GM12878 (cell line): ENCODE data around the gene PPP1R2B. TPM values are rescaled to one million over a fixed set of nuclear protein-coding genes. Genes with fewer than 3 reads are reported as not detected.

Experiments used
- ATAC-seq: fragments of 200-7000 bp; cut with Tn5 transposase; 3 replicates; pipeline ENCODE4 v1.9.1; 2020; ENCODE audit warnings: mild to moderate bottlenecking, moderate library complexity
- BruUV-seq: library from RNA; stranded (reverse); fragments of 400-500 nt; replicated peaks from 2 replicates; lab custom pipeline; 2021; lab: Mats Ljungman, UMichigan
- CTCF ChIA-PET: fragments of 300-600 bp; sonication (Branson Sonifier 250); formaldehyde crosslinking; extraction: SDS; loops from one replicate; lab custom pipeline; 2021; ENCODE audit warnings: inconsistent platforms; lab: Yijun Ruan, JAX
- POLR2A ChIA-PET: fragments of 350-600 bp; formaldehyde crosslinking; extraction: SDS; loops from one replicate; lab custom pipeline; 2021; ENCODE audit warnings: inconsistent platforms; lab: Charles Lee
- RAD21 ChIA-PET: fragments of 300-600 bp; sonication (Branson Sonifier 250); formaldehyde crosslinking; loops from one replicate; lab custom pipeline; 2023; ENCODE audit warnings: antibody characterized with exemption; ENCODE audit not compliant: unreplicated experiment; lab: Charles Lee
- SMC1A ChIA-PET: fragments of 300-600 bp; sonication (Branson Sonifier 250); formaldehyde crosslinking; loops from one replicate; lab custom pipeline; 2023; ENCODE audit not compliant: unreplicated experiment, uncharacterized antibody; lab: Charles Lee
- DNase-seq: peaks from one replicate; pipeline ENCODE4 v3.0.0-alpha.2; 2011; ENCODE audit warnings: low read depth, low spot score
- FAIRE-seq: peaks from 3 replicates; lab custom pipeline; 2011; peaks lifted over from hg19 to GRCh38; lab: Jason Lieb, UNC
- H2AFZ ChIP-seq: 2 replicates; pipeline ENCODE4 v1.6.0; 2011; ENCODE audit warnings: low read depth, low read length, control low read depth; ENCODE audit not compliant: control insufficient read depth
- H3K27ac ChIP-seq: 2 replicates; pipeline ENCODE4 v1.5.1; 2011; ENCODE audit warnings: control low read depth; ENCODE audit not compliant: control insufficient read depth, insufficient read depth
- H3K27me3 ChIP-seq, 2 experiments: replicated peaks in 1 of 2; 2 replicates each; pipeline versions ENCODE4 v1.6.0 to v1.6.1; 2011; ENCODE audit warnings: low read length in 1 of 2; ENCODE audit not compliant: control insufficient read depth in 2 of 2, insufficient read depth in 2 of 2
- H3K36me3 ChIP-seq, 2 experiments: 2 replicates each; pipeline ENCODE4 v1.5.1; 2011; ENCODE audit warnings: low read length in 1 of 2; ENCODE audit not compliant: control insufficient read depth in 2 of 2, insufficient read depth in 2 of 2
- H3K4me1 ChIP-seq: 2 replicates; pipeline ENCODE4 v1.6.1; 2011; ENCODE audit warnings: mild to moderate bottlenecking, low read length, moderate library complexity, mixed read lengths; ENCODE audit not compliant: control insufficient read depth, insufficient read depth
- H3K4me2 ChIP-seq: 2 replicates; pipeline ENCODE4 v1.6.0; 2011; ENCODE audit warnings: control low read depth; ENCODE audit not compliant: control insufficient read depth, insufficient read depth
- H3K4me3 ChIP-seq: fragments of 200-600 bp; sonication (generic); 2 replicates; pipeline ENCODE4 v1.5.1; 2016
- H3K79me2 ChIP-seq: 2 replicates; pipeline ENCODE4 v1.6.0; 2011; ENCODE audit warnings: low read length; ENCODE audit not compliant: control insufficient read depth, insufficient read depth
- H3K9ac ChIP-seq: 2 replicates; pipeline ENCODE4 v1.8.0; 2011; ENCODE audit warnings: low read length, control low read depth, mixed read lengths; ENCODE audit not compliant: control insufficient read depth, insufficient read depth
- H3K9me3 ChIP-seq: replicated peaks from 3 replicates; pipeline ENCODE4 v1.5.1; 2011; ENCODE audit warnings: mild to moderate bottlenecking, low read length; ENCODE audit not compliant: control insufficient read depth, insufficient read depth
- H4K20me1 ChIP-seq: 2 replicates; pipeline ENCODE4 v1.6.0; 2011; ENCODE audit not compliant: control insufficient read depth, insufficient read depth
- BHLHE40 ChIP-seq, 2 experiments: fragments of 450-650 bp in 1 of 2; IDR thresholded peaks; 2 replicates each; pipeline ENCODE4 v1.6.1; 2011 to 2017; ENCODE audit warnings: low read depth in 2 of 2, borderline replicate concordance in 1 of 2, improper control_type of control experiment in 1 of 2, low read length in 1 of 2, mild to moderate bottlenecking in 1 of 2
- CHD2 ChIP-seq: IDR thresholded peaks from 2 replicates; pipeline ENCODE4 v1.6.1; 2011; ENCODE audit warnings: low read depth, low read length, improper control_type of control experiment, borderline replicate concordance
- CREB1 ChIP-seq: IDR thresholded peaks from 2 replicates; pipeline ENCODE4 v1.6.1; 2012; ENCODE audit warnings: low read depth, mild to moderate bottlenecking, inconsistent platforms
- EP300 ChIP-seq, 2 experiments: fragments of 150-350 bp in 1 of 2; IDR thresholded peaks; 2 replicates each; pipeline ENCODE4 v1.6.1; 2011 to 2012; ENCODE audit warnings: low read depth in 2 of 2, low read length in 2 of 2, borderline replicate concordance in 1 of 2, improper control_type of control experiment in 1 of 2, inconsistent platforms in 1 of 2; ENCODE audit not compliant: control insufficient read depth in 1 of 2
- IRF4 ChIP-seq: IDR thresholded peaks from 2 replicates; pipeline ENCODE4 v1.6.1; 2011; ENCODE audit warnings: low read depth, low read length
- MTA2 ChIP-seq: fragments of 450-650 bp; IDR thresholded peaks from 2 replicates; pipeline ENCODE4 v1.6.1; 2016; ENCODE audit warnings: low read depth, mild to moderate bottlenecking, moderate library complexity
- NBN ChIP-seq: fragments of 450-650 bp; IDR thresholded peaks from 2 replicates; pipeline ENCODE4 v1.6.1; 2016
- NFXL1 ChIP-seq: fragments of 450-650 bp; IDR thresholded peaks from 2 replicates; pipeline ENCODE4 v1.6.1; 2017; ENCODE audit warnings: antibody characterized with exemption, mild to moderate bottlenecking, borderline replicate concordance
- NR2C1 ChIP-seq: fragments of 450-650 bp; IDR thresholded peaks from 2 replicates; pipeline ENCODE4 v1.6.1; 2017; ENCODE audit warnings: antibody characterized with exemption, mild to moderate bottlenecking, moderate library complexity
- RAD21 ChIP-seq: IDR thresholded peaks from 2 replicates; pipeline ENCODE4 v1.6.1; 2011; ENCODE audit warnings: mild to moderate bottlenecking, low read depth, low read length, moderate library complexity; ENCODE audit not compliant: insufficient read depth
- RAD51 ChIP-seq: fragments of 450-650 bp; IDR thresholded peaks from 2 replicates; pipeline ENCODE4 v1.6.1; 2016; ENCODE audit warnings: moderate library complexity, mild to moderate bottlenecking, inconsistent platforms
- RBBP5 ChIP-seq: fragments of 200-600 bp; sonication (generic); conservative IDR thresholded peaks from 2 replicates; pipeline ENCODE4 v1.6.1; 2016
- SMARCA5 ChIP-seq: fragments of 450-650 bp; IDR thresholded peaks from 2 replicates; pipeline ENCODE4 v1.6.1; 2017; ENCODE audit warnings: mild to moderate bottlenecking
- TARDBP ChIP-seq: IDR thresholded peaks from 2 replicates; pipeline ENCODE4 v1.6.1; 2016; ENCODE audit warnings: borderline replicate concordance
- YBX1 ChIP-seq: fragments of 450-650 bp; IDR thresholded peaks from 2 replicates; pipeline ENCODE4 v1.6.1; 2016; ENCODE audit warnings: antibody characterized with exemption
- WGBS: methylation state at CpG from one replicate; pipeline ENCODE4 v1.1.6; 2016; ENCODE audit warnings: low lambda C conversion rate; ENCODE audit not compliant: insufficient replicate concordance, insufficient coverage; ENCODE audit errors: missing lambda C conversion rate; 5-methylcytosine and 5-hydroxymethylcytosine counted together
- in situ Hi-C: fragments of 300-500 bp; cut with MboI; formaldehyde crosslinking; loops from 9 replicates; pipeline ENCODE4 v1.14.3; 2018; ENCODE audit warnings: mixed read lengths
- intact Hi-C: fragments of 100-400 bp; cut with micrococcal nuclease; formaldehyde crosslinking; loops from one replicate; pipeline ENCODE4 v1.14.2; 2022; ENCODE audit not compliant: unreplicated experiment
- polyA plus RNA-seq, 11 experiments: library from polyadenylated mRNA; depleted of rRNA in 4 of 11; unstranded in 6 of 11; stranded (reverse) in 5 of 11; fragments of >200 nt; fragmentation: Nextera tagmentation in 4 of 11; fragmentation: Illumina TruSeq in 1 of 11; extraction: Ambion mirVana in 4 of 11; extraction: Trizol in 1 of 11; gene quantifications; 1 replicate in 1 of 11; 2 replicates in 10 of 11; pipeline versions ENCODE4 v1.2.1 to v1.2.3, GENCODE V29; 2011 to 2016; ENCODE audit warnings: inconsistent platforms in 2 of 11, missing spikeins in 2 of 11, low read depth in 1 of 11
- total RNA-seq, 4 experiments: library from RNA; depleted of rRNA in 3 of 4; stranded (reverse); fragments of >200 nt in 3 of 4; fragmentation: Illumina TruSeq in 1 of 4; extraction: Trizol in 1 of 4; gene quantifications; 2 replicates each; pipeline versions ENCODE4 v1.2.1 to v1.2.3, GENCODE V29; 2013 to 2021

PPP1R2B gene
- total and polyA plus RNA-seq, 10 of the 15 experiments (the other 5 are each of a cell fraction or from before 2014, with no cell fraction given) = 0.02 to 0.13 (median 0.08) TPM; not detected in 5

DNA sequence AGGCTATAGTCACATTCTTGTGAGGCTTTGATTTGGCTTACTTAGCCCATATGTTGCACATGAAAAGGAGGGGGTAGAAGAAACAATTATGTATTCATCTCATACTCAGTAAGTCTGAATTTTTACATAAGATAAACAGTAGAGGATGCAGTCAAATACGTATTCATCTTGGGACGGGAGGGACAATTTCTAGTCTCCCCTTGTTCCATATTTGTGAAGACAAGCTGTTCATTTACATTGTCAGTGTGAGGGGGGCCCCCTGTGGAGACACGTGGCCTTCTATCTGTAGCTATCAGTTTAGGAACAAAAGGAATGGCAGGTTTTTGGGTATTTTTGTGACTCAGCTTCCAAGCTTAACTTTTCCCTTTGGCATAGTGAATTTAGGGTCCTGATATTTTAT lies 49.2 kb upstream of the PPP1R2B start:
- DNase-seq (no peak), ATAC-seq (no peak), FAIRE-seq (no peak)
- Histone ChIP-seq H3K4me2 (no peak overlapping the region), H3K27ac (no peak overlapping the region), H3K9ac (no peak overlapping the region), H3K27me3 (no peaks in the 10 kb centered on the region; a peak in 1 of 4 replicates), H4K20me1 (no peaks in the 10 kb centered on the region), H3K79me2 (no peaks in the 10 kb centered on the region), H2AFZ (no peak overlapping the region), H3K4me3 (no peak overlapping the region), H3K36me3 (no peaks in the 10 kb centered on the region), H3K9me3 (no peaks in the 10 kb centered on the region), H3K4me1 (no peaks in the 10 kb centered on the region)
- RAD21 ChIA-PET = no interaction called here
- SMC1A ChIA-PET = interaction anchor here (0.9 kb wide), 3 partner anchors 11 to 331 kb away, joined by 3 read pairs; no protein-coding TSS in a partner anchor
- TF ChIP-seq RAD21 (0 out of 2 replicates have a peak, but pooled peaks have one; percentile 23), RAD51 (0 out of 2 replicates have a peak, but pooled peaks have one; percentile 38), RBBP5 (no peak), MTA2 (no peak), NBN (no peak)
- no TSS peak for BruUV-seq
- in situ Hi-C loops = no loop called here
- intact Hi-C loops = no loop called here
- CTCF ChIA-PET = interaction anchor here (0.7 to 1.6 kb wide), 2 partner anchors 14 to 133 kb away, joined by 3 to 8 read pairs; no protein-coding TSS in a partner anchor
- WGBS = 11% methylated on average over 3 of the region's 3 CpGs
- POLR2A ChIA-PET = no interaction called here

DNA sequence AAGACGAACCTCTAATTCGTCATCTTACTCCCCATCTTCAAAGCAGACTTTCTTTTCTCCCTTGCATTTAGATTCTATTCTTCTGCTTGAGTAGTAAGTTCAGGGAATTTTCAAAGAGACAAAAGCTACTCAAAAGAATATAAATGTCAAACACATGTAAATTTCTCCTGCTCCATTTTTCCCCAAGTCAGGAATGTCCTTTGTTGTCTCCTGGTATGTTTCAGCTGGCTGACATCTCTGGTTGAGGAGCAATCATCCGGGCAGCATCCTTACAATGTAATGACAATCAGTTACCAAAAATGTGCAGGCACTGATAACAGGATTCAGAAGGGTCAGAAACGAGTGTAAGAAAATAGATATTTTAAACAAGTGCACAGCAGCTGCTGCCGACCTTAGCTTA lies 47.6 kb upstream of the PPP1R2B start:
- Histone ChIP-seq H3K4me2 (no peak overlapping the region), H3K27me3 (no peaks in the 10 kb centered on the region; a peak in 1 of 4 replicates), H3K9ac (no peak overlapping the region), H3K27ac (no peak overlapping the region), H3K36me3 (no peaks in the 10 kb centered on the region), H3K79me2 (no peaks in the 10 kb centered on the region), H4K20me1 (no peaks in the 10 kb centered on the region), H2AFZ (no peak overlapping the region), H3K4me3 (no peak overlapping the region), H3K4me1 (no peaks in the 10 kb centered on the region), H3K9me3 (no peaks in the 10 kb centered on the region)
- ChIA-PET CTCF (interaction anchor here (0.9 kb wide), 1 partner anchor 14 kb away, joined by 3 read pairs; no protein-coding TSS in a partner anchor), POLR2A (no interaction called here), SMC1A (no interaction called here), RAD21 (no interaction called here)
- FAIRE-seq (no peak), DNase-seq (no peak), ATAC-seq (no peak)
- 39% methylated on average over 5 of the region's 5 CpGs for WGBS
- TF ChIP-seq BHLHE40 (IDR thresholded peaks at IDR 0.05; ENCODE audit: borderline replicate concordance in 1 of 2, low read depth in 2 of 2, low read length in 1 of 2) (no peak), CHD2 (no peak), NR2C1 (no peak), SMARCA5 (no peak), CREB1 (no peak), YBX1 (no peak), NFXL1 (no peak), TARDBP (no peak), IRF4 (no peak), EP300 (IDR thresholded peaks at IDR 0.05; ENCODE audit: borderline replicate concordance in 1 of 2, control insufficient read depth in 1 of 2, low read depth in 2 of 2, low read length in 2 of 2) (no peak)
- no TSS peak for BruUV-seq
- in situ Hi-C loops = no loop called here
- intact Hi-C loops = no loop called here
